GM12878 (cell line): ENCODE data around the gene RNF11. TPM values are rescaled to one million over a fixed set of nuclear protein-coding genes. Genes with fewer than 3 reads are reported as not detected.

Experiments
- ATAC-seq: fragments of 200-7000 bp; cut with Tn5 transposase; 3 replicates; pipeline ENCODE4 v1.9.1; 2020; ENCODE audit warnings: mild to moderate bottlenecking, moderate library complexity
- BruUV-seq: library from RNA; stranded (reverse); fragments of 400-500 nt; replicated peaks from 2 replicates; lab custom pipeline; 2021; lab: Mats Ljungman, UMichigan
- CTCF ChIA-PET: fragments of 300-600 bp; sonication (Branson Sonifier 250); formaldehyde crosslinking; extraction: SDS; loops from one replicate; lab custom pipeline; 2021; ENCODE audit warnings: inconsistent platforms; lab: Yijun Ruan, JAX
- POLR2A ChIA-PET: fragments of 350-600 bp; formaldehyde crosslinking; extraction: SDS; loops from one replicate; lab custom pipeline; 2021; ENCODE audit warnings: inconsistent platforms; lab: Charles Lee
- RAD21 ChIA-PET: fragments of 300-600 bp; sonication (Branson Sonifier 250); formaldehyde crosslinking; loops from one replicate; lab custom pipeline; 2023; ENCODE audit warnings: antibody characterized with exemption; ENCODE audit not compliant: unreplicated experiment; lab: Charles Lee
- SMC1A ChIA-PET: fragments of 300-600 bp; sonication (Branson Sonifier 250); formaldehyde crosslinking; loops from one replicate; lab custom pipeline; 2023; ENCODE audit not compliant: unreplicated experiment, uncharacterized antibody; lab: Charles Lee
- DNase-seq: peaks from one replicate; pipeline ENCODE4 v3.0.0-alpha.2; 2011; ENCODE audit warnings: low read depth, low spot score
- FAIRE-seq: peaks from 3 replicates; lab custom pipeline; 2011; peaks lifted over from hg19 to GRCh38; lab: Jason Lieb, UNC
- H2AFZ ChIP-seq: 2 replicates; pipeline ENCODE4 v1.6.0; 2011; ENCODE audit warnings: low read depth, low read length, control low read depth; ENCODE audit not compliant: control insufficient read depth
- H3K27ac ChIP-seq: 2 replicates; pipeline ENCODE4 v1.5.1; 2011; ENCODE audit warnings: control low read depth; ENCODE audit not compliant: control insufficient read depth, insufficient read depth
- H3K27me3 ChIP-seq, 2 experiments: replicated peaks in 1 of 2; 2 replicates each; pipeline versions ENCODE4 v1.6.0 to v1.6.1; 2011; ENCODE audit warnings: low read length in 1 of 2; ENCODE audit not compliant: control insufficient read depth in 2 of 2, insufficient read depth in 2 of 2
- H3K36me3 ChIP-seq, 2 experiments: 2 replicates each; pipeline ENCODE4 v1.5.1; 2011; ENCODE audit warnings: low read length in 1 of 2; ENCODE audit not compliant: control insufficient read depth in 2 of 2, insufficient read depth in 2 of 2
- H3K4me1 ChIP-seq: 2 replicates; pipeline ENCODE4 v1.6.1; 2011; ENCODE audit warnings: mild to moderate bottlenecking, low read length, moderate library complexity, mixed read lengths; ENCODE audit not compliant: control insufficient read depth, insufficient read depth
- H3K4me2 ChIP-seq: 2 replicates; pipeline ENCODE4 v1.6.0; 2011; ENCODE audit warnings: control low read depth; ENCODE audit not compliant: control insufficient read depth, insufficient read depth
- H3K4me3 ChIP-seq: fragments of 200-600 bp; sonication (generic); 2 replicates; pipeline ENCODE4 v1.5.1; 2016
- H3K79me2 ChIP-seq: 2 replicates; pipeline ENCODE4 v1.6.0; 2011; ENCODE audit warnings: low read length; ENCODE audit not compliant: control insufficient read depth, insufficient read depth
- H3K9ac ChIP-seq: 2 replicates; pipeline ENCODE4 v1.8.0; 2011; ENCODE audit warnings: low read length, control low read depth, mixed read lengths; ENCODE audit not compliant: control insufficient read depth, insufficient read depth
- H3K9me3 ChIP-seq: replicated peaks from 3 replicates; pipeline ENCODE4 v1.5.1; 2011; ENCODE audit warnings: mild to moderate bottlenecking, low read length; ENCODE audit not compliant: control insufficient read depth, insufficient read depth
- H4K20me1 ChIP-seq: 2 replicates; pipeline ENCODE4 v1.6.0; 2011; ENCODE audit not compliant: control insufficient read depth, insufficient read depth
- CHD2 ChIP-seq: IDR thresholded peaks from 2 replicates; pipeline ENCODE4 v1.6.1; 2011; ENCODE audit warnings: low read depth, low read length, improper control_type of control experiment, borderline replicate concordance
- CTCF ChIP-seq, 3 experiments: IDR thresholded peaks in 2 of 3; conservative IDR thresholded peaks in 1 of 3; 2 replicates each; pipeline ENCODE4 v1.5.1; 2011; ENCODE audit warnings: low read depth in 3 of 3, low read length in 3 of 3, mild to moderate bottlenecking in 3 of 3, control low read depth in 2 of 3, moderate library complexity in 2 of 3, inconsistent platforms in 1 of 3, mixed read lengths in 1 of 3; ENCODE audit not compliant: control insufficient read depth in 2 of 3, insufficient read depth in 1 of 3; ENCODE audit errors: extremely low read depth in 1 of 3
- NR2F1 ChIP-seq: fragments of 450-650 bp; conservative IDR thresholded peaks from 2 replicates; pipeline ENCODE4 v1.6.1; 2017; ENCODE audit warnings: mild to moderate bottlenecking
- RAD21 ChIP-seq: IDR thresholded peaks from 2 replicates; pipeline ENCODE4 v1.6.1; 2011; ENCODE audit warnings: mild to moderate bottlenecking, low read depth, low read length, moderate library complexity; ENCODE audit not compliant: insufficient read depth
- SKIL ChIP-seq: fragments of 450-650 bp; IDR thresholded peaks from 2 replicates; pipeline ENCODE4 v1.6.1; 2017; ENCODE audit warnings: mild to moderate bottlenecking, low read depth, inconsistent platforms; ENCODE audit not compliant: poor library complexity, severe bottlenecking
- SMC3 ChIP-seq: IDR thresholded peaks from 2 replicates; pipeline ENCODE4 v1.6.1; 2011; ENCODE audit warnings: low read length, improper control_type of control experiment, borderline replicate concordance
- SUPT20H ChIP-seq: IDR thresholded peaks from 2 replicates; pipeline ENCODE4 v1.6.1; 2011; ENCODE audit warnings: low read depth, mild to moderate bottlenecking, low read length, moderate library complexity, borderline replicate concordance; ENCODE audit not compliant: control insufficient read depth
- ZNF384 ChIP-seq: IDR thresholded peaks from 2 replicates; pipeline ENCODE4 v1.6.1; 2012; ENCODE audit warnings: low read depth, mild to moderate bottlenecking, low read length, improper control_type of control experiment, borderline replicate concordance
- ZNF592 ChIP-seq: fragments of 450-650 bp; IDR thresholded peaks from 2 replicates; pipeline ENCODE4 v1.6.1; 2017; ENCODE audit warnings: mild to moderate bottlenecking, moderate library complexity
- WGBS: methylation state at CpG from one replicate; pipeline ENCODE4 v1.1.6; 2016; ENCODE audit warnings: low lambda C conversion rate; ENCODE audit not compliant: insufficient replicate concordance, insufficient coverage; ENCODE audit errors: missing lambda C conversion rate; 5-methylcytosine and 5-hydroxymethylcytosine counted together
- in situ Hi-C: fragments of 300-500 bp; cut with MboI; formaldehyde crosslinking; loops from 9 replicates; pipeline ENCODE4 v1.14.3; 2018; ENCODE audit warnings: mixed read lengths
- intact Hi-C: fragments of 100-400 bp; cut with micrococcal nuclease; formaldehyde crosslinking; loops from one replicate; pipeline ENCODE4 v1.14.2; 2022; ENCODE audit not compliant: unreplicated experiment
- polyA plus RNA-seq, 11 experiments: library from polyadenylated mRNA; depleted of rRNA in 4 of 11; unstranded in 6 of 11; stranded (reverse) in 5 of 11; fragments of >200 nt; fragmentation: Nextera tagmentation in 4 of 11; fragmentation: Illumina TruSeq in 1 of 11; extraction: Ambion mirVana in 4 of 11; extraction: Trizol in 1 of 11; gene quantifications; 1 replicate in 1 of 11; 2 replicates in 10 of 11; pipeline versions ENCODE4 v1.2.1 to v1.2.3, GENCODE V29; 2011 to 2016; ENCODE audit warnings: inconsistent platforms in 2 of 11, missing spikeins in 2 of 11, low read depth in 1 of 11
- total RNA-seq, 4 experiments: library from RNA; depleted of rRNA in 3 of 4; stranded (reverse); fragments of >200 nt in 3 of 4; fragmentation: Illumina TruSeq in 1 of 4; extraction: Trizol in 1 of 4; gene quantifications; 2 replicates each; pipeline versions ENCODE4 v1.2.1 to v1.2.3, GENCODE V29; 2013 to 2021

Gene RNF11
- total and polyA plus RNA-seq, 10 of the 15 experiments (the other 5 are each of a cell fraction or from before 2014, with no cell fraction given), result 9.5 to 43.6 (median 32.3) TPM

- Histone ChIP-seq H3K9ac (no peak overlapping the region), H3K9me3 (no peaks in the 10 kb centered on the region), H3K27me3 (no peaks in the 10 kb centered on the region), H3K36me3 (no peaks in the 10 kb centered on the region), H3K79me2 (no peaks in the 10 kb centered on the region), H4K20me1 (no peaks in the 10 kb centered on the region), H3K4me1 (no peaks in the 10 kb centered on the region), H3K27ac (no peak overlapping the region), H3K4me3 (no peak overlapping the region), H2AFZ (no peak overlapping the region), H3K4me2 (no peak overlapping the region)
- FAIRE-seq, result peak; percentile 59
- CTCF ChIA-PET, result interaction anchor here (0.7 to 7.7 kb wide), 60 partner anchors 8 to 819 kb away, joined by 3 to 220 read pairs (median 4); partner anchors contain the start of genes CDKN2C and RNF11
- SMC1A ChIA-PET, result interaction anchor here (0.6 to 5.5 kb wide), 26 partner anchors 9 to 415 kb away, joined by 3 to 58 read pairs (median 4); partner anchors contain the start of gene CDKN2C
- intact Hi-C loops, result loop anchor here (1.0 to 10.0 kb wide), 5 partner anchors 101 to 825 kb away; no protein-coding TSS in a partner anchor
- BruUV-seq, result no TSS peak
- no peak for DNase-seq
- in situ Hi-C loops, result loop anchor here (5.0 kb wide), 2 partner anchors 317 to 417 kb away; no protein-coding TSS in a partner anchor
- WGBS, result 47% methylated on average over 2 of the region's 2 CpGs
- POLR2A ChIA-PET, result no interaction called here
- RAD21 ChIA-PET, result interaction anchor here (0.8 to 6.6 kb wide), 17 partner anchors 8 to 439 kb away, joined by 3 to 68 read pairs (median 3); no protein-coding TSS in a partner anchor
- ATAC-seq, result peak; percentile 77
- TF ChIP-seq SUPT20H (no peak), SKIL (no peak), ZNF592 (no peak), CHD2 (no peak), ZNF384 (peak; percentile 54), NR2F1 (no peak), SMC3 (peak; percentile 97), RAD21 (peak; percentile 99), CTCF (IDR thresholded peaks at IDR 0.05 in 2 of 3, conservative IDR thresholded peaks at IDR 0.05 in 1 of 3; ENCODE audit: control insufficient read depth in 2 of 3, extremely low read depth in 1 of 3, insufficient read depth in 1 of 3, low read depth in 3 of 3, low read length in 3 of 3) (peak; percentile 84 to 88 (median 86))
Observed at GRCh38 chr1:51189421-51190073, 46.5 kb upstream of the RNF11 start.
